GM23338 (cell line): ENCODE data around the gene COLEC12.

Experiments used
- EZH2 ChIP-seq: fragments of 200-600 bp; sonication (generic); IDR thresholded peaks from one replicate; pipeline ENCODE4 v1.8.0; 2017; ENCODE audit warnings: antibody characterized with exemption, mild to moderate bottlenecking, low read depth; ENCODE audit not compliant: unreplicated experiment
- EZH2phosphoT487 ChIP-seq: fragments of 200-600 bp; sonication (generic); IDR thresholded peaks from one replicate; pipeline ENCODE4 v1.8.1; 2018; ENCODE audit warnings: antibody characterized with exemption; ENCODE audit not compliant: unreplicated experiment
- JUNB ChIP-seq: IDR thresholded peaks from one replicate; pipeline ENCODE4 v1.6.1; 2016; ENCODE audit warnings: antibody characterized with exemption; ENCODE audit not compliant: unreplicated experiment
- NANOG ChIP-seq: IDR thresholded peaks from 2 replicates; pipeline ENCODE4 v1.6.1; 2016; ENCODE audit warnings: antibody characterized with exemption, borderline replicate concordance
- POLR2AphosphoS5 ChIP-seq: IDR thresholded peaks from 2 replicates; pipeline ENCODE4 v1.6.1; 2016; ENCODE audit warnings: antibody characterized with exemption, low read depth
- ZNF331 ChIP-seq: fragments of 250-450 bp; sonication (Bioruptor Pico); IDR thresholded peaks from 2 replicates; pipeline ENCODE4 v1.5.0; 2020; ENCODE audit warnings: low read depth, mild to moderate bottlenecking, moderate library complexity
- TF ChIP-seq, protein P1 (sequence below), 2 experiments: fragments of 200-600 bp in 1 of 2; sonication (generic) in 1 of 2; conservative IDR thresholded peaks; 2 replicates each; pipeline versions ENCODE4 v1.5.1 to v1.6.1; 2016 to 2017; ENCODE audit warnings: antibody characterized with exemption in 2 of 2, low read depth in 2 of 2, mild to moderate bottlenecking in 2 of 2, moderate library complexity in 1 of 2
- TF ChIP-seq, protein P2 (sequence below): IDR thresholded peaks from one replicate; pipeline ENCODE4 v1.6.1; 2018; ENCODE audit warnings: antibody characterized with exemption; ENCODE audit not compliant: unreplicated experiment

DNA sequence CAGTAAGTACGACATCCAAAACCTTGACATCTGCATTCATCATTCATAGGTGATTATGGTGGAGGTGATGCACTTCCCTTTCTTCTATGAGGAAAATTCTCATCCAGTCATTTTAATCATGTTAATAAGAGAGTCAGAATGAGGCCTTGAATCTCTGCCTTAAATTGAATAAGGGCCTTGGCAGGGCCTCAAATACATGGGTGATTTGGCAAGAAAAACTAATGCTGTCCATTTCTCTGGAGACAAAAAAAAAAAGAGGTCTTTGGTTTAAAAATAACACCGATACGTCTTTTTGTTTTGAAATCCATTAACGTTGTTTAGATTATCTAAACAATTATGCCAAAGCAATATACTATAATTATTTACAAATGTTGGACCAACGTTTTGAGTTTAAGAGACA lies 8.1 kb downstream of the COLEC12 start:
- TF ChIP-seq POLR2AphosphoS5 (no peak), EZH2 (no peak), EZH2phosphoT487 (no peak), JUNB (no peak), ZNF331 (no peak), NANOG (no peak)
- TF ChIP-seq, protein P1, sequence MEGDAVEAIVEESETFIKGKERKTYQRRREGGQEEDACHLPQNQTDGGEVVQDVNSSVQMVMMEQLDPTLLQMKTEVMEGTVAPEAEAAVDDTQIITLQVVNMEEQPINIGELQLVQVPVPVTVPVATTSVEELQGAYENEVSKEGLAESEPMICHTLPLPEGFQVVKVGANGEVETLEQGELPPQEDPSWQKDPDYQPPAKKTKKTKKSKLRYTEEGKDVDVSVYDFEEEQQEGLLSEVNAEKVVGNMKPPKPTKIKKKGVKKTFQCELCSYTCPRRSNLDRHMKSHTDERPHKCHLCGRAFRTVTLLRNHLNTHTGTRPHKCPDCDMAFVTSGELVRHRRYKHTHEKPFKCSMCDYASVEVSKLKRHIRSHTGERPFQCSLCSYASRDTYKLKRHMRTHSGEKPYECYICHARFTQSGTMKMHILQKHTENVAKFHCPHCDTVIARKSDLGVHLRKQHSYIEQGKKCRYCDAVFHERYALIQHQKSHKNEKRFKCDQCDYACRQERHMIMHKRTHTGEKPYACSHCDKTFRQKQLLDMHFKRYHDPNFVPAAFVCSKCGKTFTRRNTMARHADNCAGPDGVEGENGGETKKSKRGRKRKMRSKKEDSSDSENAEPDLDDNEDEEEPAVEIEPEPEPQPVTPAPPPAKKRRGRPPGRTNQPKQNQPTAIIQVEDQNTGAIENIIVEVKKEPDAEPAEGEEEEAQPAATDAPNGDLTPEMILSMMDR (conservative IDR thresholded peaks at IDR 0.05; ENCODE audit: low read depth in 2 of 2), result no peak
- TF ChIP-seq, protein P2, sequence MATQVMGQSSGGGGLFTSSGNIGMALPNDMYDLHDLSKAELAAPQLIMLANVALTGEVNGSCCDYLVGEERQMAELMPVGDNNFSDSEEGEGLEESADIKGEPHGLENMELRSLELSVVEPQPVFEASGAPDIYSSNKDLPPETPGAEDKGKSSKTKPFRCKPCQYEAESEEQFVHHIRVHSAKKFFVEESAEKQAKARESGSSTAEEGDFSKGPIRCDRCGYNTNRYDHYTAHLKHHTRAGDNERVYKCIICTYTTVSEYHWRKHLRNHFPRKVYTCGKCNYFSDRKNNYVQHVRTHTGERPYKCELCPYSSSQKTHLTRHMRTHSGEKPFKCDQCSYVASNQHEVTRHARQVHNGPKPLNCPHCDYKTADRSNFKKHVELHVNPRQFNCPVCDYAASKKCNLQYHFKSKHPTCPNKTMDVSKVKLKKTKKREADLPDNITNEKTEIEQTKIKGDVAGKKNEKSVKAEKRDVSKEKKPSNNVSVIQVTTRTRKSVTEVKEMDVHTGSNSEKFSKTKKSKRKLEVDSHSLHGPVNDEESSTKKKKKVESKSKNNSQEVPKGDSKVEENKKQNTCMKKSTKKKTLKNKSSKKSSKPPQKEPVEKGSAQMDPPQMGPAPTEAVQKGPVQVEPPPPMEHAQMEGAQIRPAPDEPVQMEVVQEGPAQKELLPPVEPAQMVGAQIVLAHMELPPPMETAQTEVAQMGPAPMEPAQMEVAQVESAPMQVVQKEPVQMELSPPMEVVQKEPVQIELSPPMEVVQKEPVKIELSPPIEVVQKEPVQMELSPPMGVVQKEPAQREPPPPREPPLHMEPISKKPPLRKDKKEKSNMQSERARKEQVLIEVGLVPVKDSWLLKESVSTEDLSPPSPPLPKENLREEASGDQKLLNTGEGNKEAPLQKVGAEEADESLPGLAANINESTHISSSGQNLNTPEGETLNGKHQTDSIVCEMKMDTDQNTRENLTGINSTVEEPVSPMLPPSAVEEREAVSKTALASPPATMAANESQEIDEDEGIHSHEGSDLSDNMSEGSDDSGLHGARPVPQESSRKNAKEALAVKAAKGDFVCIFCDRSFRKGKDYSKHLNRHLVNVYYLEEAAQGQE, result no peak
